DND-41 (cell line): ENCODE results near the gene HIPK4.

Source experiments
- ATAC-seq: fragments of 200-7000 bp; cut with Tn5 transposase; 3 replicates; pipeline ENCODE4 v1.9.1; 2021; ENCODE audit warnings: low read depth; ENCODE audit not compliant: insufficient read depth
- DNase-seq: peaks from one replicate; pipeline ENCODE4 v3.0.0-alpha.2; 2020
- H2AFZ ChIP-seq: 2 replicates; pipeline ENCODE4 v1.6.0; 2012; ENCODE audit warnings: low read depth, low read length
- H3K27ac ChIP-seq: 2 replicates; pipeline ENCODE4 v1.5.1; 2012; ENCODE audit warnings: low read length, inconsistent platforms
- H3K27me3 ChIP-seq: fragments of 200-600 bp; sonication (generic); 2 replicates; pipeline ENCODE4 v1.6.0; 2012; ENCODE audit warnings: low read length, mild to moderate bottlenecking, inconsistent platforms; ENCODE audit not compliant: insufficient read depth, poor library complexity
- H3K36me3 ChIP-seq: 2 replicates; pipeline ENCODE4 v1.5.1; 2012; ENCODE audit warnings: low read length, inconsistent platforms; ENCODE audit not compliant: insufficient read depth
- H3K4me1 ChIP-seq: 2 replicates; pipeline ENCODE4 v1.5.1; 2012; ENCODE audit warnings: mild to moderate bottlenecking, low read length; ENCODE audit not compliant: insufficient read depth
- H3K4me2 ChIP-seq: 2 replicates; pipeline ENCODE4 v1.6.0; 2012; ENCODE audit warnings: mild to moderate bottlenecking, moderate library complexity, low read length, inconsistent platforms; ENCODE audit not compliant: insufficient read depth
- H3K4me3 ChIP-seq, 2 experiments: fragments of 200-600 bp in 1 of 2; shearing (Covaris generic) in 1 of 2; 2 replicates each; pipeline ENCODE4 v1.5.1; 2012 to 2016; ENCODE audit warnings: inconsistent platforms in 2 of 2, low read length in 2 of 2, mild to moderate bottlenecking in 2 of 2, low read depth in 1 of 2, moderate library complexity in 1 of 2
- H3K79me2 ChIP-seq: 2 replicates; pipeline ENCODE4 v1.6.0; 2012; ENCODE audit warnings: low read length, inconsistent platforms; ENCODE audit not compliant: insufficient read depth
- H3K9ac ChIP-seq: 2 replicates; pipeline ENCODE4 v1.6.0; 2012; ENCODE audit warnings: low read depth, mild to moderate bottlenecking, inconsistent platforms, low read length, moderate library complexity
- H3K9me3 ChIP-seq: 2 replicates; pipeline ENCODE4 v1.5.1; 2012; ENCODE audit warnings: low read length, moderate library complexity, mild to moderate bottlenecking, inconsistent platforms; ENCODE audit not compliant: insufficient read depth, severe bottlenecking
- H4K20me1 ChIP-seq: 2 replicates; pipeline ENCODE4 v1.6.0; 2012; ENCODE audit warnings: low read length; ENCODE audit not compliant: insufficient read depth
- EZH2 ChIP-seq: IDR thresholded peaks from 3 replicates; pipeline ENCODE4 v1.6.1; 2012; ENCODE audit warnings: borderline replicate concordance, low read depth, mild to moderate bottlenecking, moderate library complexity, low read length, inconsistent platforms; ENCODE audit not compliant: severe bottlenecking
- TF ChIP-seq, protein P1 (sequence below): IDR thresholded peaks from 2 replicates; pipeline ENCODE4 v1.5.1; 2012; ENCODE audit warnings: borderline replicate concordance, low read length, moderate library complexity, mild to moderate bottlenecking; ENCODE audit not compliant: poor library complexity, severe bottlenecking; ENCODE audit errors: extremely low read depth

HIPK4 gene

DNA sequence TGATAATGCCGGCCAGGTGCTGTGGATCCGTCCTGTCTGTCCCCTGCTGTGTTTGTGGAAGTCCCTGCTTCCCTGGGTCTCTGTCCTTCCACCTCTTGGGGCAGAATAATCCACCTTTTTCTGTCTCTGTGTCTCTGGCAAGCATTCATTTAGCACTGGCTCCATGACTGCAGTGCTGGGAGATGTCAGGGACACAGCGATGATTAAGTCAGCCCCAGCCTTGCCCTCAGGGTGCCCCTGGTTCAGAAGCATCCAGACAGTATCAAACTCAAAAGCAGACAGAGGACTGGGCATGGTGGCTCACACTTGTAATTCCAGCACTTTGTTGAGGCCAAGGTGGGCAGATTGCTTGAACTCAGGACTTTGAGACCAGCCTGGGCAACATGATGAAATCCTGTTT lies 1.5 kb downstream of the HIPK4 start:
- Histone ChIP-seq H3K36me3 (no peaks in the 10 kb centered on the region), H3K9ac (no peak overlapping the region), H3K27ac (no peak overlapping the region), H3K27me3 (no peaks in the 10 kb centered on the region), H3K79me2 (no peaks in the 10 kb centered on the region), H3K4me2 (no peak overlapping the region), H2AFZ (no peak overlapping the region), H3K9me3 (no peaks in the 10 kb centered on the region), H3K4me3 (no peak overlapping the region), H3K4me1 (no peaks in the 10 kb centered on the region), H4K20me1 (no peaks in the 10 kb centered on the region)
- DNase-seq (no peak), ATAC-seq (no peak)
- TF ChIP-seq, protein P1, sequence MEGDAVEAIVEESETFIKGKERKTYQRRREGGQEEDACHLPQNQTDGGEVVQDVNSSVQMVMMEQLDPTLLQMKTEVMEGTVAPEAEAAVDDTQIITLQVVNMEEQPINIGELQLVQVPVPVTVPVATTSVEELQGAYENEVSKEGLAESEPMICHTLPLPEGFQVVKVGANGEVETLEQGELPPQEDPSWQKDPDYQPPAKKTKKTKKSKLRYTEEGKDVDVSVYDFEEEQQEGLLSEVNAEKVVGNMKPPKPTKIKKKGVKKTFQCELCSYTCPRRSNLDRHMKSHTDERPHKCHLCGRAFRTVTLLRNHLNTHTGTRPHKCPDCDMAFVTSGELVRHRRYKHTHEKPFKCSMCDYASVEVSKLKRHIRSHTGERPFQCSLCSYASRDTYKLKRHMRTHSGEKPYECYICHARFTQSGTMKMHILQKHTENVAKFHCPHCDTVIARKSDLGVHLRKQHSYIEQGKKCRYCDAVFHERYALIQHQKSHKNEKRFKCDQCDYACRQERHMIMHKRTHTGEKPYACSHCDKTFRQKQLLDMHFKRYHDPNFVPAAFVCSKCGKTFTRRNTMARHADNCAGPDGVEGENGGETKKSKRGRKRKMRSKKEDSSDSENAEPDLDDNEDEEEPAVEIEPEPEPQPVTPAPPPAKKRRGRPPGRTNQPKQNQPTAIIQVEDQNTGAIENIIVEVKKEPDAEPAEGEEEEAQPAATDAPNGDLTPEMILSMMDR, result no peak
- TF ChIP-seq EZH2, result no peak

DNA sequence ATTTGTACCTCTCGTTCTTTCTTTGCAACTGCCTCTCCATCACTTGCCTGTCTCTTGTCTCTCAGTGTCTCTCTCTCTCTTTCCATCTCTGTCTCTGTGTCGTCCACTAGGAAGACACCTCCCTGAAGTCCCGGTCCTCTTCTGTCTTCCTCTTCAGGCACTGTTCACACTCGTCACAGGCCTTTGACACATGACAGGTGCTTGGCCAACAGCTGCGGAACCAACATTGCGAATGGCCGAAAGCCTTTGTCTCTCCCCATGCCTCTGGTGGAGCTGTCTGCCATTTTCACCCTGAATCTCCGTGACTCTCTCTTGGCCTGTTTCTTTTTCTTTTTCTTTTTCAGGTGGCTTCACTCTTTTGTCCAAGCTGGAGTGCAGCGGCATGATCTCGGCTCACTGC lies 2.8 kb downstream of the HIPK4 start:
- no peaks in the 10 kb centered on the region for H4K20me1 ChIP-seq
- no peaks in the 10 kb centered on the region for H3K36me3 ChIP-seq
- no peak for DNase-seq
- H3K9ac ChIP-seq, result no peak overlapping the region
- ATAC-seq, result no peak
- H3K4me2 ChIP-seq, result no peak overlapping the region
- H2AFZ ChIP-seq, result no peak overlapping the region
- no peaks in the 10 kb centered on the region for H3K4me1 ChIP-seq
- no peaks in the 10 kb centered on the region for H3K27me3 ChIP-seq
- H3K9me3 ChIP-seq, result no peaks in the 10 kb centered on the region
- no peaks in the 10 kb centered on the region for H3K79me2 ChIP-seq
- H3K27ac ChIP-seq, result no peak overlapping the region
- TF ChIP-seq EZH2, result no peak
- TF ChIP-seq, protein P1, result no peak
- no peak overlapping the region for H3K4me3 ChIP-seq

DNA sequence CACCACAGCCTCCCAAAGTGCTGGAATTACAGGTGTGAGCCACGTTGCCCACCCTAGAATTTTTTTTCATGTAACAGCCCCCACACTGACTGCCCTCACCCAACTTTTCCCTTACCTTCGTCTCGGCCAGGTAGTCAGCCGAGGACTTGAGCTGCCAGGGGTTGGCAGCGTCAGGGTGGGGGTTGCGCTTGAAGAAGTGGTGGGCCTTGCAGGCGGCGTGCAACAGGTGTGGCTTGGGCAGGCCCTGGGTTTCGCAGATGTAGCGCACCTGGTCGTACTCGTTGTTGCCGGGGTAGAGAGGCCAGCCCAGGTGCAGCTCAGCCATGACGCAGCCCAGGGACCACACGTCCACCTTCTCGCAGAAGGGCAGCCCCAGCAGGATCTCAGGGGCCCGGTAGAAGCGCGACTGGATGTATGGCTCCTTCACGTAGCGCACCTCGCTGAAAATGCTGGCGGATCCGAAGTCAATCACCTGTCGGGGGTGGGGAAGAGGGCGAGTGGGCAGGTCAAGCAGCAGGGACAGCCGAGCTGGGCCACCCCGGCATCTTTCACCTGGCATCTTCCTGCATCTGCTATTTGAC lies 6.2 kb downstream of the HIPK4 start:
- TF ChIP-seq, protein P1, result no peak
- no peak for TF ChIP-seq EZH2
- DNase-seq (no peak), ATAC-seq (no peak)
- H3K4me1 ChIP-seq, result no peaks in the 10 kb centered on the region
- H3K27me3 ChIP-seq, result no peaks in the 10 kb centered on the region
- no peaks in the 10 kb centered on the region; the same call in 1 of the 2 replicates for H4K20me1 ChIP-seq
- H3K9me3 ChIP-seq, result no peaks in the 10 kb centered on the region
- H3K4me3 ChIP-seq, result no peak overlapping the region
- H3K9ac ChIP-seq, result no peak overlapping the region
- no peak overlapping the region for H3K4me2 ChIP-seq
- no peak overlapping the region for H3K27ac ChIP-seq
- H3K79me2 ChIP-seq, result no peaks in the 10 kb centered on the region
- no peak overlapping the region for H2AFZ ChIP-seq
- H3K36me3 ChIP-seq, result no peaks in the 10 kb centered on the region

DNA sequence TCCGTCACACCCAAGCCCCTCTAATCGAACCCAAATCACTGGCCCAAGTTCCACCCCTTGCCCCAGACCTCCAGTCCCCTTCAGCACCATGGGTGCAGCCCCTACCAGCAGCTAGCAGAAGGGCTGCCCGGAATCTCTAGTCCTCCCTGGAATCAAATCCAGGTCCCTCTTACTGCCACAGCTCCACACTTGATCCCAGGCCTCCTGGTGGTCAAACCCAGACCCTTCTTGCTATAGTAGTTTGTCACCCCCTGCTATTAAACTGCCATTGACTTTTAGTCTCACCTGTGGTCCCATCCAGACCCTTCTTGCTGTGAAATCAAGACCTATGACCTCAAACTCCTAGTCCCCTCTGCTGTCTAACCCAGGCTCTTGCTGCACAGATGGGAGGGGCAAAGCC lies 8.7 kb downstream of the HIPK4 start:
- TF ChIP-seq EZH2, result no peak
- TF ChIP-seq, protein P1, result no peak
- DNase-seq (no peak), ATAC-seq (no peak)
- Histone ChIP-seq H3K9me3 (no peaks in the 10 kb centered on the region), H3K9ac (no peak overlapping the region), H3K27me3 (no peaks in the 10 kb centered on the region), H2AFZ (no peak overlapping the region), H3K4me1 (no peaks in the 10 kb centered on the region), H3K4me3 (no peak overlapping the region), H4K20me1 (no peaks in the 10 kb centered on the region; the same call in 1 of the 2 replicates), H3K27ac (no peak overlapping the region), H3K36me3 (0 out of 2 replicates have a peak, but pooled peaks cover 3% of the 10 kb centered on the region), H3K4me2 (no peak overlapping the region), H3K79me2 (no peaks in the 10 kb centered on the region)
